Naive B cell (primary cell): ENCODE measurements around the gene PIP. TPM values are rescaled to one million over a fixed set of nuclear protein-coding genes. Genes with fewer than 3 reads are reported as not detected.

Source experiments
- ATAC-seq, 2 donors: fragments of 150-1000 bp; cut with Tn5 transposase; 2 replicates each; pipeline ENCODE4 v1.10.0; 2021; ENCODE audit warnings: low read depth in 2 of 2, mild to moderate bottlenecking in 2 of 2, moderate library complexity in 2 of 2
- DNase-seq: peaks from one replicate; pipeline ENCODE4 v3.0.0; 2022
- H3K27ac Mint-ChIP-seq, 6 donors: one replicate each; pipeline ENCODE4 v1.8.0; 2020 to 2022; ENCODE audit warnings: mild to moderate bottlenecking in 6 of 6, mixed read lengths in 6 of 6, moderate library complexity in 5 of 6, inconsistent platforms in 2 of 6
- H3K27me3 Mint-ChIP-seq, 3 donors: one replicate each; pipeline ENCODE4 v1.8.0; 2021 to 2022; ENCODE audit warnings: mixed read lengths in 3 of 3, mild to moderate bottlenecking in 1 of 3
- H3K36me3 Mint-ChIP-seq, 2 donors: one replicate each; pipeline ENCODE4 v1.8.0; 2020 to 2022; ENCODE audit warnings: mixed read lengths in 2 of 2, inconsistent platforms in 1 of 2, mild to moderate bottlenecking in 1 of 2
- H3K4me1 Mint-ChIP-seq, 3 donors: one replicate each; pipeline ENCODE4 v1.8.0; 2020 to 2022; ENCODE audit warnings: mixed read lengths in 3 of 3, inconsistent platforms in 1 of 3, mild to moderate bottlenecking in 1 of 3, moderate library complexity in 1 of 3
- H3K4me3 Mint-ChIP-seq, 8 donors: one replicate each; pipeline ENCODE4 v1.8.0; 2020 to 2022; ENCODE audit warnings: mild to moderate bottlenecking in 8 of 8, mixed read lengths in 8 of 8, moderate library complexity in 8 of 8, inconsistent platforms in 2 of 8
- H3K9me3 Mint-ChIP-seq, 7 donors: one replicate each; pipeline ENCODE4 v1.8.0; 2020 to 2022; ENCODE audit warnings: mixed read lengths in 7 of 7, mild to moderate bottlenecking in 5 of 7, inconsistent platforms in 2 of 7, moderate library complexity in 1 of 7
- polyA plus RNA-seq, 6 donors: library from polyadenylated mRNA; unstranded; fragments of 300-500 nt; fragmentation: Illumina TruSeq; gene quantifications; one replicate each; pipeline ENCODE4 v1.2.3, GENCODE V29; 2021; ENCODE audit warnings: low read depth in 6 of 6

The PIP gene
- polyA plus RNA-seq, 6 donors from 2014 or later, result not detected

DNA sequence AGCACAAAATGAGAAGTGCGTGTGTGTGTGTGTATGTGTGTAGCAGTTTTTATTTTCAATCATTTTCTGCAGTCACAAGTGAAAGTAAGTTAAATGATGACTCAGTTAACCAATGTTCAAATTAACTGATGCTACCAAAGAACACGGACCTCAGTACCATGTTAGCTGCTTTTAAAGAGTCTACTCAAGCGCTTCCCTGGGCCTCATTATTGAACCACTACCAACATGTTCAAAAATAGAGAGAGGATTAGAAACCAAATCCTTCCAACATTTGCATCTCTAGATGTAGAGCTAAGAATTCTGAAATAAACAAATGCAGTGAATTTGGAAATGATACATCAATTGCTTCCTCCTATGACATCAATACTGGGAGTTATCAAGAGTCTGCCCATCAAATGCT, 51.1 kb downstream of the PIP start, which contains the start of gene TAS2R39:
TAS2R39 (plus strand) TSS at position 396 of the 400 bp plus-strand sequence; CDS start at position 396, 0 bp downstream.
- no peaks in the 10 kb centered on the region for H3K27me3 Mint-ChIP-seq
- peaks cover 1 to 14% (median 8%) of the 10 kb centered on the region in 7 donors for H3K9me3 Mint-ChIP-seq
- ATAC-seq, result no peak
- DNase-seq, result no peak
- peaks cover 34 to 40% (median 35%) of the 10 kb centered on the region in 3 donors for H3K4me1 Mint-ChIP-seq
- peaks cover 2 to 5% of the 10 kb centered on the region in 2 donors for H3K36me3 Mint-ChIP-seq
- H3K27ac Mint-ChIP-seq, result peak within 1 kb of the TSS in 4 of 6 donors; percentile 11 to 57 (median 35)
- peak within 1 kb of the TSS in 5 of 8 donors; percentile 5 to 56 (median 26) for H3K4me3 Mint-ChIP-seq

DNA sequence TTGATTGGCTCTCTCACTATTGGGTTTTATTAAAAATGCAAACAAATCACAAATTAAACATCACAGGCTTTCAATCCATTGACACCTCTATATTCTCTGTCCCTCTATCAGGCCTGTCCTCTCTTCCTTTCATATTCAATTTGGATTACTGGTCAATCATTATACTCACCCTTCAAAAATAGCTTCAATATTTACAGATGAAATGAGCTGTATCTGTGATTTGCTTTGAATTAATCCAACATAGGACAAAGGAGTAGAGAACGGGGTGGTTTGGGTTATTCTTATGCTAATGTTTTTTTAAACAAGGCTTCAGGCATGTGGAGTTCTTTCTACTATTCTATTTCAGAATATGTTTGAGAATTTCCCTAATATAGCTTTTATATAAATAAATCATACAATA, 53.7 kb downstream of the PIP start:
- Mint-ChIP-seq H3K9me3 (peaks cover 0 to 4% (median 2%) of the 10 kb centered on the region in 7 donors), H3K36me3 (no peaks in the 10 kb centered on the region), H3K4me1 (peaks cover 34 to 42% (median 35%) of the 10 kb centered on the region in 3 donors), H3K4me3 (no peak overlapping the region), H3K27me3 (no peaks in the 10 kb centered on the region), H3K27ac (peak overlapping the region in 1 of 6 donors; percentile 41)
- ATAC-seq (no peak), DNase-seq (no peak)

DNA sequence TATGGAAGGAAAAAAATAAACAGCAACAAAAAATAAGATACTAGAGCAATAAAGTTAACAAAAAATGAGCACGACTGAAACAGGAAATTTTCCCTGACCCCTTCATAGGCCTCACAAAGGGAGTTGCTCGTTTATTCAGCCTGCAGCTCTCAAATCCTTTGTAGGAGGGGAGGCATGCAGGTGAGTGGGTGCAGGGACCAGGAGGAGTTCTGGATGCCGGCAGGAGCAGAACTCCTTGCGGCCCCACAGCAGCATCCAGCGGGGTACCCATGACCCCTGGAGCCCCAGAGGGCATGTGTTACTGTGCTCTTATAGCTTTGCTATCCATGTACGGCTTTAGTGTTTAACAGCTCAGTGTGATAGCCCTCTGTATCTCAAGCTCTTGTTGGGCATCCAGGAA, 57.1 kb downstream of the PIP start:
- peaks cover 8 to 10% (median 10%) of the 10 kb centered on the region in 3 donors for H3K4me1 Mint-ChIP-seq
- no peak for ATAC-seq
- no peak for DNase-seq
- H3K4me3 Mint-ChIP-seq, result no peak overlapping the region
- H3K27me3 Mint-ChIP-seq, result no peaks in the 10 kb centered on the region
- H3K9me3 Mint-ChIP-seq, result no peaks in the 10 kb centered on the region
- H3K36me3 Mint-ChIP-seq, result no peaks in the 10 kb centered on the region
- H3K27ac Mint-ChIP-seq, result peak overlapping the region in 1 of 6 donors; percentile 92

Other genes starting within 250 kb of the PIP start
- under 1 TPM in 1 of 6 donors, not detected in 5; 0.19 TPM for gene TRPV6, start 246.3 kb upstream of the PIP start, polyA plus RNA-seq
- gene TRPV5, start 198.3 kb upstream of the PIP start, polyA plus RNA-seq, result not detected
- gene LLCFC1, start 192.6 kb upstream of the PIP start, polyA plus RNA-seq, result not detected
- gene KEL, start 169.7 kb upstream of the PIP start, polyA plus RNA-seq, result under 1 TPM in 1 of 6 donors, not detected in 5; 0.44 TPM
- not detected for gene OR9A2, start 104.9 kb upstream of the PIP start, polyA plus RNA-seq
- gene OR6V1, start 79.7 kb upstream of the PIP start, polyA plus RNA-seq, result not detected
- gene TAS2R39, start 51.3 kb downstream of the PIP start, polyA plus RNA-seq, result not detected
- not detected for gene TAS2R40, start 90.0 kb downstream of the PIP start, polyA plus RNA-seq
- gene GSTK1, start 131.4 kb downstream of the PIP start, polyA plus RNA-seq, result 100 to 1,000 TPM; 180 to 225 (median 204) TPM
- gene TMEM139, start 152.9 kb downstream of the PIP start, polyA plus RNA-seq, result under 1 TPM in 2 of 6 donors, not detected in 4; 0.32 TPM
- gene CASP2, start 156.3 kb downstream of the PIP start, polyA plus RNA-seq, result 10 to 100 TPM in 5 of 6 donors, 1 to 10 TPM in 1; 4.2 to 42.7 (median 23.9) TPM
- gene CLCN1, start 184.0 kb downstream of the PIP start, polyA plus RNA-seq, result not detected
- gene FAM131B, start 230.6 kb downstream of the PIP start, polyA plus RNA-seq, result not detected
- gene ZYX, start 249.3 kb downstream of the PIP start, polyA plus RNA-seq, result 10 to 100 TPM in 4 of 6 donors, 1 to 10 TPM in 2; 4.7 to 21.4 (median 12.2) TPM